Naive thymus-derived CD8-positive, alpha-beta T cell (primary cell): Measurements from ENCODE around the gene MCOLN2. TPM values are rescaled to one million over a fixed set of nuclear protein-coding genes. Genes with fewer than 3 reads are reported as not detected.

Experiments
- ATAC-seq, 2 donors: fragments of 150-1000 bp; cut with Tn5 transposase in 1 of 2; sonication (Bioruptor Pico), chemical (Tn5 transposase) in 1 of 2; 1 replicate in 1 of 2; 2 replicates in 1 of 2; pipeline ENCODE4 v1.10.0; 2021; ENCODE audit warnings: mild to moderate bottlenecking in 2 of 2, moderate library complexity in 2 of 2
- POLR2A ChIA-PET: fragments of 350-600 bp; sonication (Branson Sonifier 250); formaldehyde crosslinking; loops from one replicate; lab custom pipeline; 2021; ENCODE audit warnings: antibody characterized with exemption; lab: Charles Lee
- DNase-seq, 10 donors: peaks; one replicate each; pipeline versions ENCODE4 v3.0.0 to v3.0.0-alpha.2; 2020 to 2022
- H3K27ac Mint-ChIP-seq, 10 donors: one replicate each; pipeline ENCODE4 v1.8.0; 2020 to 2022; ENCODE audit warnings: mild to moderate bottlenecking in 10 of 10, mixed read lengths in 10 of 10, moderate library complexity in 4 of 10, inconsistent platforms in 1 of 10
- H3K27me3 Mint-ChIP-seq, 5 donors: one replicate each; pipeline ENCODE4 v1.8.0; 2021 to 2022; ENCODE audit warnings: mixed read lengths in 5 of 5
- H3K36me3 Mint-ChIP-seq, 3 donors: one replicate each; pipeline ENCODE4 v1.8.0; 2020 to 2022; ENCODE audit warnings: mixed read lengths in 3 of 3, mild to moderate bottlenecking in 2 of 3, inconsistent platforms in 1 of 3
- H3K4me1 Mint-ChIP-seq, 4 donors: one replicate each; pipeline ENCODE4 v1.8.0; 2021 to 2022; ENCODE audit warnings: mixed read lengths in 4 of 4
- H3K4me3 Mint-ChIP-seq, 10 donors: one replicate each; pipeline ENCODE4 v1.8.0; 2020 to 2022; ENCODE audit warnings: mild to moderate bottlenecking in 10 of 10, mixed read lengths in 10 of 10, moderate library complexity in 6 of 10, inconsistent platforms in 1 of 10
- H3K9me3 Mint-ChIP-seq, 9 donors: one replicate each; pipeline ENCODE4 v1.8.0; 2020 to 2022; ENCODE audit warnings: mixed read lengths in 9 of 9, mild to moderate bottlenecking in 3 of 9, inconsistent platforms in 1 of 9, moderate library complexity in 1 of 9
- polyA plus RNA-seq, 3 donors: library from polyadenylated mRNA; unstranded; fragments of 300-500 nt; fragmentation: Illumina TruSeq; gene quantifications; one replicate each; pipeline ENCODE4 v1.2.3, GENCODE V29; 2021
- total RNA-seq, 8 experiments: library from RNA in 2 of 8; stranded (reverse) in 2 of 8; gene quantifications; one replicate each; pipeline ENCODE4 v1.2.3 and lab custom pipeline; 2021 to 2026

Gene MCOLN2
- total and polyA plus RNA-seq, 5 experiments from 2014 or later = 1.1 to 3.7 (median 2.7) TPM

DNA sequence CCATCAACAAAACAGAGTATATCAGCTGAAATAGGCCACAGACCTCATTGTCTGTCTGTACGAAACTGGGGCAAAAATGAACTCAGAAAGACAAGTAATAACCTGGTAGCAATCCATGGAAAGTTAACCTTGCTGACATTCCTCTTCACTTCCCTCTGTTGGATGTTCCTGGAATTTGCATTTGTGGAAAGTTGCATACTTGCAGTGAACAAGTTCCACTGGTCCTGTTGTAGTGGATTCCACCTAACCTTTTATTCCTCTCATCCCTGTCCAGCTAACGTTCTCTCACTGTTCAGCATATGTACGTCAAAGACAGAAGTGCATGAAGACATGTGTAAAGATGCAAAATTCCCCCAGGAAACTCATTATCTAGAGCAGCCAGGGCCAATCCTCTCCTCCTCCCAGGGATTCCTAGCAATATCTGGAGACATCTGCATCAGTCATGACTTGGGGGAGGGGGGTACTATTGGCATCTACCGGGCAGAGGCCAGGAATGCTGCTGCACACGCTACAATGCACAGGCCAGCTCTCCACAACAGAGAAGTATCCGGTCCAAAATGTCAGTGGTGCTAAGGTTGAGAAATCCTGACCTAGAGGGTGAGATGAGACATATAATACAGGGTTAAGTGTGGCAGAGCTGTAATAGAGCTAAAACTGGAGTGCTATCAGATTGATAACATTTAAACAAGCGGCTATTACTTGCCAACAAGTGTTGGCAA is 112.1 kb downstream of the MCOLN2 start:
- no peak overlapping the region for H3K4me3 Mint-ChIP-seq
- peaks cover 5 to 12% (median 11%) of the 10 kb centered on the region in 4 donors for H3K4me1 Mint-ChIP-seq
- ATAC-seq = no peak

DNA sequence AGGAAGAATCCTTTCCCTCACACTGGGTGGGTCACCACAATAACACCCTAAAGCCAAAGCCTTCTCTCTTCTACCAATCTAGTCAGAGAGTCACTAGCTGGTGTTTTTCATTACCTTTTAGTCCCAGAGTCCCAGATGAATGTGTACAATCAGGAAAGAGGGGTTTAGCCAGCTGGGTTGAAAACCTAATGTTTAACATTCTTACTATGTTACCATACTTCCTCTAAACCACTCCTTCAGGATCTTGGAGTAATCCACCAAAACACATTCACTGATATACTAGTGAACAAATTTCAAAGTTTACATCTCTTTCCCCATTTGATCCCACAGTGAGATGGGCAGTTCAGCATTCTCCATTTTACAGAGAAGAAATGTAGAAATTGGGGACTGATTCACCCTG is 113.6 kb downstream of the MCOLN2 start:
- POLR2A ChIA-PET = no interaction called here
- Mint-ChIP-seq H3K36me3 (peaks cover 0 to 11% (median 8%) of the 10 kb centered on the region in 3 donors), H3K4me3 (no peak overlapping the region), H3K27ac (no peak overlapping the region), H3K4me1 (peaks cover 0 to 2% (median 0%) of the 10 kb centered on the region in 4 donors), H3K27me3 (peaks cover 0 to 6% (median 0%) of the 10 kb centered on the region in 5 donors), H3K9me3 (peaks cover 0 to 9% (median 1%) of the 10 kb centered on the region in 9 donors)
- DNase-seq (no peak), ATAC-seq (no peak)

More for the DNA sequence above, 112.1 kb downstream of the MCOLN2 start:
- Mint-ChIP-seq H3K27me3 (peaks cover 0 to 2% (median 0%) of the 10 kb centered on the region in 5 donors), H3K27ac (no peak overlapping the region), H3K36me3 (peaks cover 0 to 11% (median 8%) of the 10 kb centered on the region in 3 donors), H3K9me3 (peaks cover 0 to 9% (median 1%) of the 10 kb centered on the region in 9 donors)
- no peak for DNase-seq
- POLR2A ChIA-PET = no interaction called here

DNA sequence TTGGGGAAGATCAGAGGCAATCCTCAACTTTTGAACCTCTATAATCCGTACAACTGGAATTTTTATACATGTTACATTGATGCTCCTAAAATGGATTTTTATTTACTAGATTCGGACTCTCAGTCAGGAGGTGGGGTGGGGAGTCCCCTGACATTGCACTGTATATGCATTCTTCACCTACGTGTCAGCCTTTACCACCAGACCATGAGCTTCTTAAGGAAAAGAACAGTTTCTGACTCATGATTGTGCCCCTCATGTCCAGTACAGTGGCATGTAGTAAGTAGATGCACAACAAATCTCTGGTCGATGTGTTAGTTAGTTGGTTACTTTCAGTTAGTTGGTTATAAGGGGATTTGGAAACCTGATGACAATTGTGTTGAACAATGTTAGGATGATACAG is 119.3 kb downstream of the MCOLN2 start:
- ATAC-seq = no peak
- Mint-ChIP-seq H3K4me1 (peaks cover 3 to 14% (median 8%) of the 10 kb centered on the region in 4 donors), H3K27ac (no peak overlapping the region), H3K36me3 (peaks cover 0 to 11% (median 8%) of the 10 kb centered on the region in 3 donors), H3K4me3 (no peak overlapping the region), H3K27me3 (peaks cover 0 to 8% (median 0%) of the 10 kb centered on the region in 5 donors), H3K9me3 (peaks cover 0 to 9% (median 1%) of the 10 kb centered on the region in 9 donors)
- no peak for DNase-seq
- POLR2A ChIA-PET = no interaction called here

DNA sequence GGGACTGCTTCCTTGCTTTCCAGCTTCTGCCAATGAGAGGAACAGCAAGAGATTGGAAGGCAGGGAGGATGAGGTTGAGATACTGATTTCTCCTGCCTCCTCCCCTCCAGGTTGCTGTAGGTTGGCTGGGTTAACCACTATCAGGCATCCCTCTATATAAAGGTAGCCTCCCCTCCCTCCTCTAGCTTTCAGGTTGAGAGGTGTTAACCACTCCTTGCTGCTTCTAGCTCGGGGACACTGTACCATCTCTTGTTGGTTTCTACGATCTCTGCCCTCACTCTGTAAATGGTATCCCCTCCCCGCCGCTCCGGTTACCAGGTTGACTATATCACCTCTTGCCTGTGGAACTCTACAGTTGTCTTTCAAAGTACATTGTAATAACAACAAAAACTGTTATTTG is 120.6 kb downstream of the MCOLN2 start:
- H3K36me3 Mint-ChIP-seq = peaks cover 0 to 2% (median under 1%) of the 10 kb centered on the region in 3 donors
- peak overlapping the region in 1 of 10 donors; percentile 22 for H3K4me3 Mint-ChIP-seq
- peaks cover 3 to 14% (median 8%) of the 10 kb centered on the region in 4 donors for H3K4me1 Mint-ChIP-seq
- no peak overlapping the region for H3K27ac Mint-ChIP-seq
- peaks cover 0 to 3% (median 0%) of the 10 kb centered on the region in 9 donors for H3K9me3 Mint-ChIP-seq
- H3K27me3 Mint-ChIP-seq = peaks cover 0 to 8% (median 0%) of the 10 kb centered on the region in 5 donors
- DNase-seq (peak in 1 of 10 donors; percentile 9), ATAC-seq (peak in 1 of 2 donors; percentile 53)
- POLR2A ChIA-PET = no interaction called here

Other genes with a start within 250 kb of the MCOLN2 start
- 1 to 10 TPM; 1.4 TPM for gene LPAR3, start 103.9 kb downstream of the MCOLN2 start, total RNA-seq
- 1 to 10 TPM in 2 of 3 donors, under 1 TPM in 1; 0.40 to 2.3 (median 1.7) TPM for gene LPAR3, start 103.9 kb downstream of the MCOLN2 start, polyA plus RNA-seq
- gene MCOLN3, start 51.4 kb upstream of the MCOLN2 start, total RNA-seq = not detected
- gene MCOLN3, start 51.4 kb upstream of the MCOLN2 start, polyA plus RNA-seq = under 1 TPM in 2 of 3 donors, not detected in 1; 0.08 to 0.51 TPM
- gene SYDE2, start 203.9 kb upstream of the MCOLN2 start, total RNA-seq = 10 to 100 TPM in 1 of 2 experiments, 1 to 10 TPM in 1; 8.5 to 10.0 TPM
- 1 to 10 TPM; 2.7 to 5.8 (median 3.9) TPM for gene SYDE2, start 203.9 kb upstream of the MCOLN2 start, polyA plus RNA-seq